ENCODE measurements around the gene CDX1.

Gene CDX1

GRCh38 chr5:150180241-150181026, 13.9 kb downstream of the CDX1 start:
- H3K27me3 ChIP-seq (ENCODE audit: insufficient read depth, insufficient read length): peaks cover 43% of the 10 kb centered on the region
- H3K4me3 ChIP-seq (ENCODE audit: insufficient read length, low read depth): no peak overlapping the region
- H3K9me3 ChIP-seq (ENCODE audit: insufficient read depth, low read length): no peaks in the 10 kb centered on the region
- no peaks in the 10 kb centered on the region for H3K36me3 ChIP-seq (ENCODE audit: insufficient read depth, insufficient read length, low read length)
- TF ChIP-seq YY1 (IDR thresholded peaks at IDR 0.05; ENCODE audit: insufficient read depth, insufficient read length) (no peak), ZNF274 (IDR thresholded peaks at IDR 0.05; ENCODE audit: low read depth, low read length) (no peak), SUZ12 (IDR thresholded peaks at IDR 0.05; ENCODE audit: extremely low read depth, insufficient read depth, insufficient read length) (no peak)
- peaks cover 4% of the 10 kb centered on the region for H3K4me1 ChIP-seq (ENCODE audit: insufficient read depth, insufficient read length)
- no peak overlapping the region for H3K9ac ChIP-seq (ENCODE audit: insufficient read length, low read depth)
- no peak for DNase-seq (ENCODE audit: low read depth, low spot score)

GRCh38 chr5:150181027-150181426, 14.4 kb downstream of the CDX1 start:
- H3K4me3 ChIP-seq (ENCODE audit: insufficient read length, low read depth): no peak overlapping the region
- TF ChIP-seq SUZ12 (IDR thresholded peaks at IDR 0.05; ENCODE audit: extremely low read depth, insufficient read depth, insufficient read length): no peak
- TF ChIP-seq YY1 (IDR thresholded peaks at IDR 0.05; ENCODE audit: insufficient read depth, insufficient read length): no peak
- TF ChIP-seq ZNF274 (IDR thresholded peaks at IDR 0.05; ENCODE audit: low read depth, low read length): no peak
- no peaks in the 10 kb centered on the region for H3K36me3 ChIP-seq (ENCODE audit: insufficient read depth, insufficient read length, low read length)
- H3K9ac ChIP-seq (ENCODE audit: insufficient read length, low read depth): no peak overlapping the region
- H3K4me1 ChIP-seq (ENCODE audit: insufficient read depth, insufficient read length): peaks cover 7% of the 10 kb centered on the region
- DNase-seq (ENCODE audit: low read depth, low spot score): no peak
- peaks cover 41% of the 10 kb centered on the region for H3K27me3 ChIP-seq (ENCODE audit: insufficient read depth, insufficient read length)
- no peaks in the 10 kb centered on the region for H3K9me3 ChIP-seq (ENCODE audit: insufficient read depth, low read length)

GRCh38 chr5:150181766-150182545, 15.4 kb downstream of the CDX1 start:
- TF ChIP-seq ZNF274 (IDR thresholded peaks at IDR 0.05; ENCODE audit: low read depth, low read length) (no peak), YY1 (IDR thresholded peaks at IDR 0.05; ENCODE audit: insufficient read depth, insufficient read length) (no peak), SUZ12 (IDR thresholded peaks at IDR 0.05; ENCODE audit: extremely low read depth, insufficient read depth, insufficient read length) (no peak)
- H3K9ac ChIP-seq (ENCODE audit: insufficient read length, low read depth): no peak overlapping the region
- DNase-seq (ENCODE audit: low read depth, low spot score): no peak
- H3K36me3 ChIP-seq (ENCODE audit: insufficient read depth, insufficient read length, low read length): no peaks in the 10 kb centered on the region
- peaks cover 46% of the 10 kb centered on the region for H3K27me3 ChIP-seq (ENCODE audit: insufficient read depth, insufficient read length)
- H3K4me1 ChIP-seq (ENCODE audit: insufficient read depth, insufficient read length): peaks cover 10% of the 10 kb centered on the region
- H3K4me3 ChIP-seq (ENCODE audit: insufficient read length, low read depth): no peak overlapping the region
- no peaks in the 10 kb centered on the region for H3K9me3 ChIP-seq (ENCODE audit: insufficient read depth, low read length)

- DNase-seq (ENCODE audit: low read depth, low spot score): no peak
- Histone ChIP-seq H3K9ac (ENCODE audit: insufficient read length, low read depth) (no peak overlapping the region), H3K36me3 (ENCODE audit: insufficient read depth, insufficient read length, low read length) (no peaks in the 10 kb centered on the region), H3K9me3 (ENCODE audit: insufficient read depth, low read length) (no peaks in the 10 kb centered on the region), H3K4me1 (ENCODE audit: insufficient read depth, insufficient read length) (peaks cover 10% of the 10 kb centered on the region), H3K27me3 (ENCODE audit: insufficient read depth, insufficient read length) (peaks cover 55% of the 10 kb centered on the region), H3K4me3 (ENCODE audit: insufficient read length, low read depth) (no peak overlapping the region)
- no peak for TF ChIP-seq ZNF274 (IDR thresholded peaks at IDR 0.05; ENCODE audit: low read depth, low read length)
- no peak for TF ChIP-seq YY1 (IDR thresholded peaks at IDR 0.05; ENCODE audit: insufficient read depth, insufficient read length)
- no peak for TF ChIP-seq SUZ12 (IDR thresholded peaks at IDR 0.05; ENCODE audit: extremely low read depth, insufficient read depth, insufficient read length)
Observed at GRCh38 chr5:150182774-150183173, 16.2 kb downstream of the CDX1 start.

- no peak for TF ChIP-seq YY1 (IDR thresholded peaks at IDR 0.05; ENCODE audit: insufficient read depth, insufficient read length)
- no peak for TF ChIP-seq ZNF274 (IDR thresholded peaks at IDR 0.05; ENCODE audit: low read depth, low read length)
- no peak for TF ChIP-seq SUZ12 (IDR thresholded peaks at IDR 0.05; ENCODE audit: extremely low read depth, insufficient read depth, insufficient read length)
- no peak for DNase-seq (ENCODE audit: low read depth, low spot score)
- Histone ChIP-seq H3K27me3 (ENCODE audit: insufficient read depth, insufficient read length) (peaks cover 61% of the 10 kb centered on the region), H3K4me3 (ENCODE audit: insufficient read length, low read depth) (no peak overlapping the region), H3K4me1 (ENCODE audit: insufficient read depth, insufficient read length) (peaks cover 10% of the 10 kb centered on the region), H3K9ac (ENCODE audit: insufficient read length, low read depth) (no peak overlapping the region), H3K36me3 (ENCODE audit: insufficient read depth, insufficient read length, low read length) (no peaks in the 10 kb centered on the region), H3K9me3 (ENCODE audit: insufficient read depth, low read length) (no peaks in the 10 kb centered on the region)
Observed at GRCh38 chr5:150183436-150183835, 16.9 kb downstream of the CDX1 start.

GRCh38 chr5:150184006-150184405, 17.4 kb downstream of the CDX1 start:
- peaks cover 62% of the 10 kb centered on the region for H3K27me3 ChIP-seq (ENCODE audit: insufficient read depth, insufficient read length)
- peaks cover 10% of the 10 kb centered on the region for H3K4me1 ChIP-seq (ENCODE audit: insufficient read depth, insufficient read length)
- H3K36me3 ChIP-seq (ENCODE audit: insufficient read depth, insufficient read length, low read length): no peaks in the 10 kb centered on the region

More at GRCh38 chr5:150184006-150184405, 17.4 kb downstream of the CDX1 start:
- Histone ChIP-seq H3K9me3 (ENCODE audit: insufficient read depth, low read length) (no peaks in the 10 kb centered on the region), H3K9ac (ENCODE audit: insufficient read length, low read depth) (no peak overlapping the region), H3K4me3 (ENCODE audit: insufficient read length, low read depth) (no peak overlapping the region)
- no peak for DNase-seq (ENCODE audit: low read depth, low spot score)
- TF ChIP-seq ZNF274 (IDR thresholded peaks at IDR 0.05; ENCODE audit: low read depth, low read length) (no peak), SUZ12 (IDR thresholded peaks at IDR 0.05; ENCODE audit: extremely low read depth, insufficient read depth, insufficient read length) (no peak), YY1 (IDR thresholded peaks at IDR 0.05; ENCODE audit: insufficient read depth, insufficient read length) (no peak)

Measured in NT2/D1 (cell line).